Epidermal melanocyte (primary cell): ENCODE data around the gene NANOG.
"Not testable (repeated sequence)": the region's sequence is repeated elsewhere in the genome, so short reads cannot be mapped to it uniquely, and the experiment has no call there.

Source experiments
- DNase-seq: peaks from one replicate; pipeline ENCODE4 v3.0.0; 2011; ENCODE audit warnings: low spot score; ENCODE audit not compliant: insufficient read length

Gene NANOG

DNA sequence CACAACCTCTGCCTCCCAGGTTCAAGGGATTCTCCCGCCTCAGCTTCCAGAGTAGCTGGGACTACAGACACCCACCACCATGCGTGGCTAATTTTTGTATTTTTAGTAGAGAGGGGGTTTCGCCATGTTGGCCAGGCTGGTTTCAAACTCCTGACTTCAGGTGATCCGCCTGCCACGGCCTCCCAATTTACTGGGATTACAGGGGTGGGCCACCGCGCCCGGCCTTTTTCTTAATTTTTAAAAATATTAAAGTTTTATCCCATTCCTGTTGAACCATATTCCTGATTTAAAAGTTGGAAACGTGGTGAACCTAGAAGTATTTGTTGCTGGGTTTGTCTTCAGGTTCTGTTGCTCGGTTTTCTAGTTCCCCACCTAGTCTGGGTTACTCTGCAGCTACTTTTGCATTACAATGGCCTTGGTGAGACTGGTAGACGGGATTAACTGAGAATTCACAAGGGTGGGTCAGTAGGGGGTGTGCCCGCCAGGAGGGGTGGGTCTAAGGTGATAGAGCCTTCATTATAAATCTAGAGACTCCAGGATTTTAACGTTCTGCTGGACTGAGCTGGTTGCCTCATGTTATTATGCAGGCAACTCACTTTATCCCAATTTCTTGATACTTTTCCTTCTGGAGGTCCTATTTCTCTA, at the start of gene NANOG:
Gene NANOG, plus strand, starts transcription at position 519 of the 645 bp plus-strand sequence. CDS start 213 bp downstream, outside the sequence.
- DNase-seq: not testable (repeated sequence)

- no peak for DNase-seq
Observed at GRCh38 chr12:7747246-7747645, 42.0 kb upstream of the NANOG start, which contains the start of gene CLEC4C. Gene CLEC4C, minus strand, starts transcription at chr12:7747375. Its CDS starts 27 bp downstream, at chr12:7747348.

- DNase-seq: no peak
Observed at GRCh38 chr12:7748852-7749251, 40.4 kb upstream of the NANOG start.

DNA sequence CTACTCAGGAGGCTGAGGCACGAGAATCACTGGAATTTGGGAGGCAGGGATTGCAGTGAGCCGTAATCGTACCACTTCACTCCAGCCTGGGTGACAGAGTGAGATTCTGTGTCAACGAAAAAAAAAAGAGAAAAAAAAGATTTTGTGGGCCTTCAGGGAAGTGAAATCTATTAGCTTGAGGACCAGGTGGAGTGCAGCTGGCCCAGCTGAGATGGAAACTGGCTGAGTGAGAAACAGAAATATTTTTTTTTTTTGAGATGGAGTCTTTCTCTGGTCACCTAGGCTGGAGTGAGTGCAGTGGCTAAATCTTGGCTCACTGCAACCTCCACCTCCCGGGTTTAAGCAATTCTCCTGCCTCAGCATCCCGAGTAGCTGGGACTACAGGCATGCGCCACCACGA, 39.8 kb upstream of the NANOG start:
- DNase-seq: no peak

- DNase-seq: no peak
Observed at GRCh38 chr12:7750350-7750749, 38.9 kb upstream of the NANOG start.

GRCh38 chr12:7751394-7751793, 37.8 kb upstream of the NANOG start:
- no peak for DNase-seq

DNA sequence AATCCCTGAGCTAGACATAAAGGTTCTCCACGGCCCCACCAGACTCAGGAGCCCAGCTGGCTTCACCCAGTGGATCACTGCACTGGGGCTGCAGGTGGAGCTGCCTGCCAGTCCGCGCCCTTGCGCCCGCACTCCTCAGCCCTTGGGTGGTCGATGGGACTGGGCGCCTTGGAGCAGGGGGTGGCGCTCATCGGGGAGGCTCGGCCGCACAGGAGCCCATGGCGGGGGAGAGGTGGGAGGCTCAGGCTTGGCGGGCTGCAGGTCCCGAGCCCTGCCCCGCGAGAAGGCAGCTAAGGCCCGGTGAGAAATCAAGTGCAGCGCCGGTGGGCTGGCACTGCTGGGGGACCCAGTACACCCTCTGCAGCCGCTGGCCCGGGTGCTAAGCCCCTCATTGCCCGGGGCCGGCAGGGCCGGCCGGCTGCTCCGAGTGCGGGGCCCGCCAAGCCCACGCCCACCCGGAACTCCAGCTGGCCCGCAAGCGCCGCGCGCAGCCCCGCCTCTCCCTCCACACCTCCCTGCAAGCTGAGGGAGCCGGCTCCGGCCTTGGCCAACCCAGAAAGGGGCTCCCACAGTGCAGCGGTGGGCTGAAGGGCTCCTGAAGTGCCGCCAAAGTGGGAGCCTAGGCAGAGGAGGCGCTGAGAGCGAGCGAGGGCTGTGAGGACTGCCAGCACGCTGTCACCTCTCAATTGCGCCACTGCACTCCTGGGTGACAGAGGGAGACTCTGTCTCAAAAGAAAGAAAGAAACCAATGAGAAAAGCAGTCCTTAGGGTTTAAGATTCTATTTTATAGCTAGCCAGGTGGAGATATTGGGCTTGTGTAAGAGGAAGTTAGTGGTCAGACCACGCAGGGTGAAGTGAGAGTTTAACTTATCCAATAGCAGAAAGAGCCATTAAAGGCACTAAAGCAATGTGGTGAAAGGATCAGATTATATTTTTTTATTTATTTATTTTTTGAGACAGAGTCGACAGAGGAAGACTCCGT, 37.0 kb upstream of the NANOG start:
- not testable (repeated sequence) for DNase-seq

DNA sequence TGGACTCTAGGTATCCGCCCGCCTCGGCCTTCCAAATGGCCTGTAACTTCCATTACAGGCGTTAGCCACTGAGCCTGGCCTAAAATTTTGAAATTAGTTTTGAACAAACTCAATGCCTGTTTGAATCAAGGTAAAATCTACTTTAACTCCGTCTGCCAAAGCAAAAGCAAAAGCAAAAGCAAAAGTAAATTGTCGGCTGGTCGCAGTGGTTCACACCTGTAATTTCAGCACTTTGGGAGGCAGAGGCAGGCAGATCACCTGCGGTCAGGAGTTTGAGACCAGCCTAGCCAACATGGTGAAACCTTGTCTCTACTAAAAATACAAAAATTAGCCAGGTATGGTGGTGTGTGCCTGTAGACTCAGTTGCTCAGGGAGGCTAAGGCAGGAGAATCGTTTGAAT, 33.5 kb upstream of the NANOG start:
- not testable (repeated sequence) for DNase-seq

GRCh38 chr12:7756993-7757392, 32.2 kb upstream of the NANOG start:
- DNase-seq: no peak

- no peak for DNase-seq
Observed at GRCh38 chr12:7758766-7759140, 30.4 kb upstream of the NANOG start.

DNA sequence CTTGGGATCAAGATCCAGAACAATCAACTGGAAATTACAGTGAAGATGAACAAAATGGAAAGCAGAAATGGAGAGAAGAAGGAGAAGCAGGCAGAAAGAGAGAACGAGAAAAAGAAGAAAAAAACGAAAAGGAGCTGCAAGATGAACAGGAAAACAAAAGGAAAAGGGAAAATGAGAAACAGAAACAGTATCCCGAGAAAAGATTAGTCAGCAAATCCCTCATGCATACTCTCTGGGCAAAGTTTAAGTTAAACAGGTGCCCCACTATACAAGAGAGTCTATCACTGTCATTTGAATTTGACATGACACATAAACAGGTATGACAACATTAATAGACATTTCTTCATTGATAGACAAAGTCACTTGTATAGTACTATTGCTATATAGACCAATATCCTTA, 19.2 kb upstream of the NANOG start:
- no peak for DNase-seq

DNA sequence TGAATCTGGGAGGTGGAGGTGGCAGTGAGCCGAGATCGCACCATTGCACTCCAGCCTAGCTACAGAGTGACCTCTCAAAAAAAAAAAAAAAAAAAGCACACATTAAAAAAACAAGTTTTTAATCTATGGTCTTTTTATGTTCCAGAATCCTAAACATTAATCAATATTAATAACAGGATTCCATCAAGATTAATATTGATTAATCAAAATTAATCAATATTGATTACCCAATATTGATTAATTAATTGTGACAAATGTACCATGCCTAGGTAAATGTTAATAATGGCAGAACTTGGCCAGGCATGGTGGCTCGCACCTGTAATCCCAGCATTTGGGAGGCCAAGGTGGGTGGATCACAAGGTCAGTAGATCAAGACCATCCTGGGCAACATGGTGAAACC, 7.9 kb upstream of the NANOG start:
- DNase-seq: no peak

- DNase-seq: no peak
Observed at GRCh38 chr12:7782055-7782454, 7.1 kb upstream of the NANOG start.

DNA sequence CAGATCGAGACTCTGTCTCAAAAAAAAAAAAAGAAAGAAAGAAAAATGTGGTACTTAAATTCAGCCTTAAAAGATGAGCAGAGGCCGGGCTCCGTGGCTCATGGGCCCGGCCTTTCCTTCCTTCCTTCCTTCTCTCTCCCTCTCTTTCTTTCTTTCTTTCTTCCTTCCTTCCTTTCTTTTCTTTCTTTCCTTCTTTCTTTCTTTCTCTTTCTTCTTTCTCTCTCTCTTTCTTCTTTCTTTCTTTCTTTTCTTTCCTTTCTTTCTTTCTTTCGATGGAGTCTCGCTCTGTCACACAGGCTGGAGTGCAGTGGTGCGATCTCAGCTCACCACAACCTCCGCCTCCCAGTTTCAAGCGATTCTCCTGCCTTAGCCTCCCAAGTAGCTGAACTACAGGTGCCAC, 5.8 kb upstream of the NANOG start:
- not testable (repeated sequence) for DNase-seq

GRCh38 chr12:7784701-7785100, 4.5 kb upstream of the NANOG start:
- no peak for DNase-seq

- DNase-seq: no peak
Observed at GRCh38 chr12:7787574-7788293, 1.5 kb upstream of the NANOG start.

DNA sequence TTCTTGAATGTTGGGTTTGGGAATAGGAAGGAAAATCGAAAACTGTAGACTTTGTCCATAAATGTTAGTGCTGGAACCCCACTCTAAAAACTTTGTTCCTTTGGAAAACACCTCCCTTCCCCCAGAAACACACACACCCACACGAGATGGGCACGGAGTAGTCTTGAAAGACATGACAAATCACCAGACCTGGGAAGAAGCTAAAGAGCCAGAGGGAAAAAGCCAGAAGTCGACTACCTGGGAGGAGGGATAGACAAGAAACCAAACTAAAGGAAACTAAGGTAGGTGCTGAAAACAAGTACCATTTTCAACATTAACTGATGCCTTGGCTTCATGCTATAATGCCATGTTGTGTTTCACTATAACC, 925 bp upstream of the NANOG start:
- no peak for DNase-seq

DNA sequence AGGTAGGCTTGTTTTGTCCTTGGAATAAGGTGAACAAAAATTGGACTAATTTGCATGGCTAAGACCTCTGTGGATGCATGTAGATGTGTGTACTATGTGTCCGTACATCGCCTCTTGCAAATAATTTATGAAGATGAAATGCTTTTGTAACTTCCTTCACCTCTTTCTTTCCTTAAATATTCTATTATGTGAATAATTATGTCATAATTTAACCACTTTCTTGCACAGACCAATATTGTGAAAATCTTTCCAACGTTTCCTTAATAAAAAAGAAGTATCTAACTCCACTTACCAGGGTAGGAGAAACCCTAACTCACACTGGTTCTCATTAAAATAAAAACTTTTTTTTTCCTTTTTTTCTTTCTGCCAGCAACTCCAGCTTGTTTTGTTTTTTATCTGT, 4.0 kb downstream of the NANOG start:
- no peak for DNase-seq

DNA sequence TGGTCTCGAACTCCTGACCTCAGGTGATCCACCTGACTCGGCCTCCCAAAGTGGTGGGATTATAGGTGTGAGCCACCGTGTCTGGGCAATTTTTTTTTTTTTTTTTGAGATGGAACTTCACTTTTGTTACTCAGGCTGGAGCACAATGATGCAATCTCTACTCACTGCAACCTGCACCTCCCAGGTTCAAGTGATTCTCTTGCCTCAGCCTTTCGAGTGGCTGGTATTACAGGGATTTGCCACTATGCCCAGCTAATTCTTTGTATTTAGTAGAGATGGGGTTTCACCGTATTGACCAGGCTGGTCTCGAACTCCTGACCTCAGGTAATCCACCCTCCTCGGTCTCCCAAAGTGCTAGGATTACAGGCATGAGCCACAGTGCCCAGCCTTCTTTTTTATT, 8.1 kb downstream of the NANOG start:
- DNase-seq: not testable (repeated sequence)

DNA sequence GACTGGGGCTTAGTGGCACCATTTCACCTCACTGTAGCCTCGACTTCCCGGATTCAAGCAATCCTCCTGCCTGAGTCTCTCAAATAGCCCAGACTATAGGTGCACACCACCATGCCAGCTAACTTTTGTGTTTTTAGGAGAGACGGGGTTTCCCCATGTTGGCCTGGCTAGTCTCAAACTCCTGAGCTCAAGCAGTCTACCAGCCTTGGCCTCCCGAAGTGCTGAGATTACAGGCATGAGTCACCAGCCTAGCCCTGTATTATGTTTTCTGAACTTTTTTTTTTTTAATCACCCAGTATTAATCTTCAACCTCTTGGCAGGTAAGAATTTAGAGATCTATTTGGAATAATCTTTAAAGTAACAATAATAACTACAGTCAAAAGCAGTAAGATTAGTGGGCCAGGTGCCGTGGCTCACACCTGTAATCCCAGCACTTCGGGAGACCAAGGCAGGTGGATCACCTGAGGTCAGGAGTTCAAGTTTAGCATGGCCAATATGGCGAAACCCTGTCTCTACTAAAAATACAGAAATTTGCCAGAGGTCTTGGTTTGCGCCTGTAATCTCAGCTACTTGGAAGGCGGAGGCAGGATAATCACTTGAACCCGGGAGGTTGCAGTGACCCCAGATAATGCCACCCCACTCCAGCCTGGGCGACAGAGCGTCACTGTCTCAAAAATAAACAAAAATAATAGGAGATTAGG, 8.6 kb downstream of the NANOG start:
- no peak for DNase-seq

DNA sequence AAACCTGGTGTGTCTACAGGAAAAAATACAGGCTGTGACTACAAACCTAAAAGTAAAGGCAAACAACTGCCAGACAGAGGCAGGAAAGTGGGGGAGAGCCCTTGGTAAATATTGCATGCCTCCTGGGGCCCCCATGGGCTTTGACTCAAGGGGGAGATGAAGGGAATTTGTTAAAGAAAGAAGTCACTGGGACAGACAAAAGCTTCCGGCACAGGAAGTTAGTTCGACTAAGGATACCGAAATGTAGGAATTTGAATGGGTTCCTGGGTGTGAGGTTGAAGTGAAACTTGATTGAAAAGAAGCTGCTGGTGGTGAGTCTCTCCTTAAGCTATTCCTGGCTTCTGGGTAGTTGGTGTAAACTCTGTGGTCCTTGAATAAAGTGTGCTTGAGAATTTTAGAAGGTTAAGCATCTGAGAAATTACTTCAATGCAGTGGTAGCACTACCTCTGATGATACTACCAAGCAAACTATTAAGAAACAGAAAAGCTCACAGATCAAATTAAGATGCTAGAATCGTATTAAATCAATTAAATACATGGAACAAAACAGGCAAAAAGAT, 9.6 kb downstream of the NANOG start:
- DNase-seq: not testable (repeated sequence)
